WTC11 (cell line): ENCODE data around the gene ZNF217. TPM values are rescaled to one million over a fixed set of nuclear protein-coding genes. Genes with fewer than 3 reads are reported as not detected.

Experiments
- ATAC-seq: fragments of 200-7000 bp; cut with Tn5 transposase; 2 replicates; pipeline ENCODE4 v1.10.0; 2021; ENCODE audit warnings: mild to moderate bottlenecking, moderate library complexity
- CTCF ChIA-PET: fragments of 300-600 bp; sonication (Branson Sonifier 250); formaldehyde crosslinking; loops from one replicate; lab custom pipeline; 2021; ENCODE audit warnings: antibody characterized with exemption; lab: Charles Lee
- POLR2A ChIA-PET: fragments of 350-600 bp; sonication (Branson Sonifier 250); formaldehyde crosslinking; loops from one replicate; lab custom pipeline; 2021; ENCODE audit warnings: antibody characterized with exemption; lab: Charles Lee
- DNase-seq: peaks from one replicate; pipeline ENCODE4 v3.0.0; 2021; ENCODE audit warnings: low spot score
- H3K27ac Mint-ChIP-seq: 2 replicates; pipeline ENCODE4 v1.8.0; 2021; ENCODE audit warnings: mixed read lengths
- H3K27me3 Mint-ChIP-seq: 2 replicates; pipeline ENCODE4 v1.8.0; 2021; ENCODE audit warnings: low read depth, mild to moderate bottlenecking, moderate library complexity, mixed read lengths
- H3K36me3 Mint-ChIP-seq: 2 replicates; pipeline ENCODE4 v1.8.0; 2021; ENCODE audit warnings: mixed read lengths
- H3K4me1 Mint-ChIP-seq: 2 replicates; pipeline ENCODE4 v1.8.0; 2022; ENCODE audit warnings: mixed read lengths
- H3K4me3 Mint-ChIP-seq: 2 replicates; pipeline ENCODE4 v1.8.0; 2021; ENCODE audit warnings: mild to moderate bottlenecking, moderate library complexity, mixed read lengths
- H3K9me3 Mint-ChIP-seq: 2 replicates; pipeline ENCODE4 v1.8.0; 2021; ENCODE audit warnings: mixed read lengths
- AR ChIP-seq: fragments of 250-450 bp; sonication (Bioruptor Pico); IDR thresholded peaks from 2 replicates; pipeline ENCODE4 v1.9.0; 2021; ENCODE audit warnings: mild to moderate bottlenecking
- ATF1 ChIP-seq: sonication (generic); formaldehyde crosslinking; IDR thresholded peaks from 2 replicates; pipeline ENCODE4 v1.8.1; 2023; ENCODE audit warnings: mild to moderate bottlenecking, moderate library complexity, missing genetic modification reagents
- E2F1 ChIP-seq: sonication (generic); formaldehyde crosslinking; IDR thresholded peaks from 2 replicates; pipeline ENCODE4 v1.8.0; 2022; ENCODE audit warnings: mild to moderate bottlenecking, missing genetic modification reagents
- GRHL2 ChIP-seq: fragments of 250-450 bp; sonication (Bioruptor Pico); IDR thresholded peaks from 2 replicates; pipeline ENCODE4 v1.8.0; 2022; ENCODE audit warnings: mild to moderate bottlenecking, moderate library complexity; ENCODE audit not compliant: insufficient replicate concordance, severe bottlenecking
- NFYB ChIP-seq: sonication (generic); formaldehyde crosslinking; conservative IDR thresholded peaks from 2 replicates; pipeline ENCODE4 v1.8.0; 2022; ENCODE audit warnings: low read depth, missing genetic modification reagents
- PRRX2 ChIP-seq: fragments of 250-450 bp; sonication (Bioruptor Pico); IDR thresholded peaks from 2 replicates; pipeline ENCODE4 v1.8.0; 2021; ENCODE audit warnings: mild to moderate bottlenecking
- RELA ChIP-seq: sonication (generic); formaldehyde crosslinking; IDR thresholded peaks from 2 replicates; pipeline ENCODE4 v1.8.1; 2022; ENCODE audit warnings: missing genetic modification reagents, mild to moderate bottlenecking, borderline replicate concordance
- RORB ChIP-seq: fragments of 250-450 bp; sonication (Bioruptor Pico); IDR thresholded peaks from 2 replicates; pipeline ENCODE4 v1.9.0; 2021; ENCODE audit warnings: mild to moderate bottlenecking
- SMAD3 ChIP-seq: sonication (generic); formaldehyde crosslinking; IDR thresholded peaks from 2 replicates; pipeline ENCODE4 v1.8.0; 2022; ENCODE audit warnings: missing genetic modification reagents, mild to moderate bottlenecking, borderline replicate concordance
- SOX15 ChIP-seq: fragments of 250-450 bp; sonication (Bioruptor Pico); IDR thresholded peaks from 2 replicates; pipeline ENCODE4 v1.9.0; 2021; ENCODE audit warnings: mild to moderate bottlenecking
- USF2 ChIP-seq: sonication (generic); formaldehyde crosslinking; IDR thresholded peaks from 2 replicates; pipeline ENCODE4 v1.8.1; 2023; ENCODE audit warnings: mild to moderate bottlenecking, missing genetic modification reagents, moderate library complexity
- ZNF121 ChIP-seq: sonication (generic); formaldehyde crosslinking; IDR thresholded peaks from 2 replicates; pipeline ENCODE4 v1.8.0; 2023; ENCODE audit warnings: missing genetic modification reagents
- ZNF219 ChIP-seq: sonication (generic); formaldehyde crosslinking; IDR thresholded peaks from 2 replicates; pipeline ENCODE4 v1.8.0; 2023; ENCODE audit warnings: missing genetic modification reagents, mild to moderate bottlenecking, borderline replicate concordance
- ZNF281 ChIP-seq: sonication (generic); formaldehyde crosslinking; IDR thresholded peaks from 2 replicates; pipeline ENCODE4 v1.8.0; 2023; ENCODE audit warnings: mild to moderate bottlenecking, missing genetic modification reagents
- total RNA-seq: library from RNA; stranded (reverse); gene quantifications from 3 replicates; pipeline ENCODE4 v1.2.3, GENCODE V29; 2021
- TF ChIP-seq, protein P1 (sequence below): fragments of 250-450 bp; sonication (Bioruptor Pico); IDR thresholded peaks from 2 replicates; pipeline ENCODE4 v1.9.0; 2021; ENCODE audit warnings: moderate library complexity, mild to moderate bottlenecking, inconsistent platforms, borderline replicate concordance
- TF ChIP-seq, protein P2 (sequence below): sonication (generic); formaldehyde crosslinking; IDR thresholded peaks from 2 replicates; pipeline ENCODE4 v1.8.1; 2022; ENCODE audit warnings: mild to moderate bottlenecking, missing genetic modification reagents, moderate library complexity, borderline replicate concordance

The ZNF217 gene
- total RNA-seq, 1 experiment from 2014 or later = 75.6 TPM

GRCh38 chr20:53597521-53598120 lies 4.0 kb upstream of the ZNF217 start:
- H3K27ac Mint-ChIP-seq = peak overlapping the region; percentile 28
- H3K4me1 Mint-ChIP-seq = peaks cover 50% of the 10 kb centered on the region
- ChIA-PET POLR2A (no interaction called here), CTCF (interaction anchor here (0.6 to 1.8 kb wide), 3 partner anchors 62 to 338 kb away, joined by 3 to 4 read pairs (median 4); no protein-coding TSS in a partner anchor)
- no peaks in the 10 kb centered on the region for H3K27me3 Mint-ChIP-seq
- TF ChIP-seq SMAD3 = no peak
- no peak for TF ChIP-seq USF2 (CRISPR knock-in tag)
- no peak for TF ChIP-seq NFYB (CRISPR knock-in tag)
- TF ChIP-seq RELA (CRISPR knock-in tag) = no peak
- TF ChIP-seq, protein P1, sequence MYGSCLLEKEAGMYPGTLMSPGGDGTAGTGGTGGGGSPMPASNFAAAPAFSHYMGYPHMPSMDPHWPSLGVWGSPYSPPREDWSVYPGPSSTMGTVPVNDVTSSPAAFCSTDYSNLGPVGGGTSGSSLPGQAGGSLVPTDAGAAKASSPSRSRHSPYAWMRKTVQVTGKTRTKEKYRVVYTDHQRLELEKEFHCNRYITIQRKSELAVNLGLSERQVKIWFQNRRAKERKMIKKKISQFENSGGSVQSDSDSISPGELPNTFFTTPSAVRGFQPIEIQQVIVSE (CRISPR knock-in tag) = no peak
- TF ChIP-seq E2F1 (CRISPR knock-in tag) = no peak
- TF ChIP-seq RORB = no peak
- no peak for TF ChIP-seq PRRX2 (CRISPR knock-in tag)
- TF ChIP-seq ZNF121 (CRISPR knock-in tag) = no peak
- no peak for TF ChIP-seq ZNF281 (CRISPR knock-in tag)
- TF ChIP-seq, protein P2, sequence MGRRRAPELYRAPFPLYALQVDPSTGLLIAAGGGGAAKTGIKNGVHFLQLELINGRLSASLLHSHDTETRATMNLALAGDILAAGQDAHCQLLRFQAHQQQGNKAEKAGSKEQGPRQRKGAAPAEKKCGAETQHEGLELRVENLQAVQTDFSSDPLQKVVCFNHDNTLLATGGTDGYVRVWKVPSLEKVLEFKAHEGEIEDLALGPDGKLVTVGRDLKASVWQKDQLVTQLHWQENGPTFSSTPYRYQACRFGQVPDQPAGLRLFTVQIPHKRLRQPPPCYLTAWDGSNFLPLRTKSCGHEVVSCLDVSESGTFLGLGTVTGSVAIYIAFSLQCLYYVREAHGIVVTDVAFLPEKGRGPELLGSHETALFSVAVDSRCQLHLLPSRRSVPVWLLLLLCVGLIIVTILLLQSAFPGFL (CRISPR knock-in tag) = no peak
- TF ChIP-seq ZNF219 = no peak
- no peak for TF ChIP-seq AR
- no peak for TF ChIP-seq SOX15 (CRISPR knock-in tag)
- no peak for TF ChIP-seq GRHL2 (CRISPR knock-in tag)
- no peak for TF ChIP-seq ATF1 (CRISPR knock-in tag)
- no peaks in the 10 kb centered on the region for H3K9me3 Mint-ChIP-seq
- no peak overlapping the region for H3K4me3 Mint-ChIP-seq
- no peak for ATAC-seq
- no peak for DNase-seq
- H3K36me3 Mint-ChIP-seq = no peaks in the 10 kb centered on the region
